GM23338 (cell line): Measurements from ENCODE around the gene AMOTL1.

Source experiments
- CREB1 ChIP-seq: fragments of 250-450 bp; sonication (Bioruptor Pico); IDR thresholded peaks from 2 replicates; pipeline ENCODE4 v1.5.0; 2020; ENCODE audit warnings: low read depth, mild to moderate bottlenecking, moderate library complexity
- ETS1 ChIP-seq: IDR thresholded peaks from 2 replicates; pipeline ENCODE4 v1.6.1; 2016; ENCODE audit warnings: antibody characterized with exemption
- EZH2 ChIP-seq: fragments of 200-600 bp; sonication (generic); IDR thresholded peaks from one replicate; pipeline ENCODE4 v1.8.0; 2017; ENCODE audit warnings: antibody characterized with exemption, mild to moderate bottlenecking, low read depth; ENCODE audit not compliant: unreplicated experiment
- EZH2phosphoT487 ChIP-seq: fragments of 200-600 bp; sonication (generic); IDR thresholded peaks from one replicate; pipeline ENCODE4 v1.8.1; 2018; ENCODE audit warnings: antibody characterized with exemption; ENCODE audit not compliant: unreplicated experiment
- JUNB ChIP-seq: IDR thresholded peaks from one replicate; pipeline ENCODE4 v1.6.1; 2016; ENCODE audit warnings: antibody characterized with exemption; ENCODE audit not compliant: unreplicated experiment
- NANOG ChIP-seq: IDR thresholded peaks from 2 replicates; pipeline ENCODE4 v1.6.1; 2016; ENCODE audit warnings: antibody characterized with exemption, borderline replicate concordance
- POLR2AphosphoS5 ChIP-seq: IDR thresholded peaks from 2 replicates; pipeline ENCODE4 v1.6.1; 2016; ENCODE audit warnings: antibody characterized with exemption, low read depth
- STAT1 ChIP-seq: IDR thresholded peaks from one replicate; pipeline ENCODE4 v1.6.1; 2016; ENCODE audit warnings: antibody characterized with exemption; ENCODE audit not compliant: unreplicated experiment
- ZNF114 ChIP-seq: fragments of 250-450 bp; sonication (Bioruptor Pico); IDR thresholded peaks from 2 replicates; pipeline ENCODE4 v1.5.0; 2020; ENCODE audit warnings: mild to moderate bottlenecking, moderate library complexity
- ZNF331 ChIP-seq: fragments of 250-450 bp; sonication (Bioruptor Pico); IDR thresholded peaks from 2 replicates; pipeline ENCODE4 v1.5.0; 2020; ENCODE audit warnings: low read depth, mild to moderate bottlenecking, moderate library complexity
- ZNF462 ChIP-seq: fragments of 250-450 bp; sonication (Bioruptor Pico); IDR thresholded peaks from 2 replicates; pipeline ENCODE4 v1.5.0; 2020; ENCODE audit warnings: mild to moderate bottlenecking, moderate library complexity
- TF ChIP-seq, protein P1 (sequence below), 2 experiments: fragments of 200-600 bp in 1 of 2; sonication (generic) in 1 of 2; conservative IDR thresholded peaks; 2 replicates each; pipeline versions ENCODE4 v1.5.1 to v1.6.1; 2016 to 2017; ENCODE audit warnings: antibody characterized with exemption in 2 of 2, low read depth in 2 of 2, mild to moderate bottlenecking in 2 of 2, moderate library complexity in 1 of 2
- TF ChIP-seq, protein P2 (sequence below): IDR thresholded peaks from one replicate; pipeline ENCODE4 v1.6.1; 2018; ENCODE audit warnings: antibody characterized with exemption; ENCODE audit not compliant: unreplicated experiment

DNA sequence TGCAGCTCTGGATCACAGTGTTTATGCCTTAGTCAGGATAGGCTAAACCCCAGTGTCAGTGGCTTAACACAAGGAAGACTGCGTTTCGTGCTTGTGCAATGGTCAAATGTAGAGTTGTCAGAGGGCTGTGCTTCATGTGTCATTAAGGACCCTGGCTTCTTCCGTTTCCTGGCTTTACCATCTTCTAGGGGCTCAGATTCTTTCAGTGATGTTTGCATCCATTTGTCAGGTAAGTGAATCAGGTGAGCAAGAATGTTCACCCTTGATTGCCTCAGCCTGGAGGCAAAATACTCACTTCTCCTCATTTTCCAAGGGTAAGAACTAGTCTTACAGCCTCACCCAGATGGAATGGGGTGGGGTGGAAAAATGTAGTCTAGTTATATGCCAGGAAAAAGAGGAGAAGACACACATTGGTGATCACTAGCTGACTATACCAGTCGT is 20.5 kb upstream of the AMOTL1 start:
- TF ChIP-seq, protein P1, sequence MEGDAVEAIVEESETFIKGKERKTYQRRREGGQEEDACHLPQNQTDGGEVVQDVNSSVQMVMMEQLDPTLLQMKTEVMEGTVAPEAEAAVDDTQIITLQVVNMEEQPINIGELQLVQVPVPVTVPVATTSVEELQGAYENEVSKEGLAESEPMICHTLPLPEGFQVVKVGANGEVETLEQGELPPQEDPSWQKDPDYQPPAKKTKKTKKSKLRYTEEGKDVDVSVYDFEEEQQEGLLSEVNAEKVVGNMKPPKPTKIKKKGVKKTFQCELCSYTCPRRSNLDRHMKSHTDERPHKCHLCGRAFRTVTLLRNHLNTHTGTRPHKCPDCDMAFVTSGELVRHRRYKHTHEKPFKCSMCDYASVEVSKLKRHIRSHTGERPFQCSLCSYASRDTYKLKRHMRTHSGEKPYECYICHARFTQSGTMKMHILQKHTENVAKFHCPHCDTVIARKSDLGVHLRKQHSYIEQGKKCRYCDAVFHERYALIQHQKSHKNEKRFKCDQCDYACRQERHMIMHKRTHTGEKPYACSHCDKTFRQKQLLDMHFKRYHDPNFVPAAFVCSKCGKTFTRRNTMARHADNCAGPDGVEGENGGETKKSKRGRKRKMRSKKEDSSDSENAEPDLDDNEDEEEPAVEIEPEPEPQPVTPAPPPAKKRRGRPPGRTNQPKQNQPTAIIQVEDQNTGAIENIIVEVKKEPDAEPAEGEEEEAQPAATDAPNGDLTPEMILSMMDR (conservative IDR thresholded peaks at IDR 0.05; ENCODE audit: low read depth in 2 of 2): no peak
- TF ChIP-seq POLR2AphosphoS5 (no peak), CREB1 (CRISPR knock-in tag) (no peak), EZH2phosphoT487 (no peak), ETS1 (no peak), EZH2 (no peak), ZNF462 (CRISPR knock-in tag) (no peak), ZNF114 (no peak), NANOG (no peak), JUNB (no peak), STAT1 (no peak), ZNF331 (CRISPR knock-in tag) (no peak)
- TF ChIP-seq, protein P2, sequence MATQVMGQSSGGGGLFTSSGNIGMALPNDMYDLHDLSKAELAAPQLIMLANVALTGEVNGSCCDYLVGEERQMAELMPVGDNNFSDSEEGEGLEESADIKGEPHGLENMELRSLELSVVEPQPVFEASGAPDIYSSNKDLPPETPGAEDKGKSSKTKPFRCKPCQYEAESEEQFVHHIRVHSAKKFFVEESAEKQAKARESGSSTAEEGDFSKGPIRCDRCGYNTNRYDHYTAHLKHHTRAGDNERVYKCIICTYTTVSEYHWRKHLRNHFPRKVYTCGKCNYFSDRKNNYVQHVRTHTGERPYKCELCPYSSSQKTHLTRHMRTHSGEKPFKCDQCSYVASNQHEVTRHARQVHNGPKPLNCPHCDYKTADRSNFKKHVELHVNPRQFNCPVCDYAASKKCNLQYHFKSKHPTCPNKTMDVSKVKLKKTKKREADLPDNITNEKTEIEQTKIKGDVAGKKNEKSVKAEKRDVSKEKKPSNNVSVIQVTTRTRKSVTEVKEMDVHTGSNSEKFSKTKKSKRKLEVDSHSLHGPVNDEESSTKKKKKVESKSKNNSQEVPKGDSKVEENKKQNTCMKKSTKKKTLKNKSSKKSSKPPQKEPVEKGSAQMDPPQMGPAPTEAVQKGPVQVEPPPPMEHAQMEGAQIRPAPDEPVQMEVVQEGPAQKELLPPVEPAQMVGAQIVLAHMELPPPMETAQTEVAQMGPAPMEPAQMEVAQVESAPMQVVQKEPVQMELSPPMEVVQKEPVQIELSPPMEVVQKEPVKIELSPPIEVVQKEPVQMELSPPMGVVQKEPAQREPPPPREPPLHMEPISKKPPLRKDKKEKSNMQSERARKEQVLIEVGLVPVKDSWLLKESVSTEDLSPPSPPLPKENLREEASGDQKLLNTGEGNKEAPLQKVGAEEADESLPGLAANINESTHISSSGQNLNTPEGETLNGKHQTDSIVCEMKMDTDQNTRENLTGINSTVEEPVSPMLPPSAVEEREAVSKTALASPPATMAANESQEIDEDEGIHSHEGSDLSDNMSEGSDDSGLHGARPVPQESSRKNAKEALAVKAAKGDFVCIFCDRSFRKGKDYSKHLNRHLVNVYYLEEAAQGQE: no peak
